GM21360 (cell line): ENCODE measurements around the gene NFASC.

Experiments
- ATAC-seq: cut with Tn5 transposase; IDR thresholded peaks from one replicate; pipeline ENCODE4 v1.9.1; 2021; ENCODE audit warnings: mild to moderate bottlenecking, moderate library complexity; ENCODE audit not compliant: unreplicated experiment

NFASC gene

GRCh38 chr1:204858363-204858821 is 12.3 kb upstream of the NFASC start:
- ATAC-seq = no peak

GRCh38 chr1:204859861-204860267 is 10.8 kb upstream of the NFASC start:
- no peak for ATAC-seq

GRCh38 chr1:204863024-204863423 is 7.6 kb upstream of the NFASC start:
- ATAC-seq = no peak

- no peak for ATAC-seq
These were observed 6.9 kb upstream of the NFASC start for GRCh38 chr1:204863730-204864129.

GRCh38 chr1:204866051-204866596 is 4.5 kb upstream of the NFASC start:
- ATAC-seq = no peak

- ATAC-seq = no peak
These were observed 3.5 kb upstream of the NFASC start for GRCh38 chr1:204867203-204867602.

- no peak for ATAC-seq
These were observed 2.9 kb upstream of the NFASC start for GRCh38 chr1:204867666-204868339.

GRCh38 chr1:204868340-204868700 is 2.3 kb upstream of the NFASC start:
- ATAC-seq = no peak

GRCh38 chr1:204869097-204869496 is 1.6 kb upstream of the NFASC start:
- ATAC-seq = no peak

GRCh38 chr1:204871405-204872037 is 859 bp downstream of the NFASC start:
- no peak for ATAC-seq

GRCh38 chr1:204872262-204872881 is 1.7 kb downstream of the NFASC start:
- ATAC-seq = no peak

GRCh38 chr1:204873176-204873575 is 2.5 kb downstream of the NFASC start:
- no peak for ATAC-seq

GRCh38 chr1:204873714-204874113 is 3.1 kb downstream of the NFASC start:
- no peak for ATAC-seq

- ATAC-seq = no peak
These were observed 3.6 kb downstream of the NFASC start for GRCh38 chr1:204874274-204874673.

- ATAC-seq = no peak
These were observed 4.6 kb downstream of the NFASC start for GRCh38 chr1:204875255-204875654.

GRCh38 chr1:204878621-204879234 is 8.1 kb downstream of the NFASC start:
- ATAC-seq = no peak

GRCh38 chr1:204879351-204879750 is 8.7 kb downstream of the NFASC start:
- no peak for ATAC-seq

- ATAC-seq = no peak
These were observed 10.2 kb downstream of the NFASC start for GRCh38 chr1:204880906-204881305.

- ATAC-seq = no peak
These were observed 11.8 kb downstream of the NFASC start for GRCh38 chr1:204882479-204882878.

- no peak for ATAC-seq
These were observed 12.7 kb downstream of the NFASC start for GRCh38 chr1:204883405-204883804.

GRCh38 chr1:204885288-204885711 is 14.6 kb downstream of the NFASC start:
- ATAC-seq = no peak
